HG03558 (cell line): ENCODE results near the gene SLC24A3.
"Not testable (repeated sequence)": the region's sequence is repeated elsewhere in the genome, so short reads cannot be mapped to it uniquely, and the experiment has no call there.

Source experiments
- ATAC-seq: cut with Tn5 transposase; IDR thresholded peaks from one replicate; pipeline ENCODE4 v1.9.1; 2021; ENCODE audit warnings: moderate number of reproducible peaks; ENCODE audit not compliant: unreplicated experiment; ENCODE audit errors: extremely low read depth

Gene SLC24A3

GRCh38 chr20:19603376-19603750, 390.9 kb downstream of the SLC24A3 start:
- ATAC-seq, result no peak

DNA sequence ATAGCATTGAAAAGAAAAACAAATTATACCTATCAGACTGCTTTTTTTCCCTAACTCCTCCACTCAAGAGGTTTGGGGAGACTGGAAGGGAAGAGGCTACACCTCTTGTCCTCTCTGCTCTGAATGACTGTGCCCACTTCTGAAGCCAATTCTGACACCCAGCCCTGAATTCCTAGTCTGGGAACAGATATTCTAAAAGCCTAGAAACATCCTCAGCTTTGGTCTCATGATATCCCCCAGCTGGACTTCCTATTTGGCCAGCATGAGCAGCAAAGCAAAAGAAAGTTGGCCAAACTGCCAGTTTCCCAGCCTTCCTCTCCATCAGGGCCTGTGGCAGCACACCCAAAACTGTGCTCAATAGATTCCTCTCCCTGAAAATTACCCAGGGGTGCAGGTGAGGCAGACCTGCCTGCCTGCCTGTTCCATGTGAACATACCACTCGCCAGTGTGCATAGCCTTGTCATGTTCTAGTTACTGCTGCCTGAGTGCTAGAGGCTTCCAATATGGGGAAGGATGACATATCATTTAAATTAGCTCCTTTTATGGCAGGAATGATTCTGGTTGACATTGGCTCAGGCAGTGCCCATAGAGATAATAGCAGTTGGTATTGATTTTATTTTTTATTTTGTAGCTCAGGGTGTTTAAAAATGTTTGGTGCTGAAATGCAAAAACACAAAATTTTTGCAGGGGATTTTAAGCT, 393.5 kb downstream of the SLC24A3 start:
- ATAC-seq, result no peak

- ATAC-seq, result no peak
These were observed 397.3 kb downstream of the SLC24A3 start for GRCh38 chr20:19609642-19610223.

DNA sequence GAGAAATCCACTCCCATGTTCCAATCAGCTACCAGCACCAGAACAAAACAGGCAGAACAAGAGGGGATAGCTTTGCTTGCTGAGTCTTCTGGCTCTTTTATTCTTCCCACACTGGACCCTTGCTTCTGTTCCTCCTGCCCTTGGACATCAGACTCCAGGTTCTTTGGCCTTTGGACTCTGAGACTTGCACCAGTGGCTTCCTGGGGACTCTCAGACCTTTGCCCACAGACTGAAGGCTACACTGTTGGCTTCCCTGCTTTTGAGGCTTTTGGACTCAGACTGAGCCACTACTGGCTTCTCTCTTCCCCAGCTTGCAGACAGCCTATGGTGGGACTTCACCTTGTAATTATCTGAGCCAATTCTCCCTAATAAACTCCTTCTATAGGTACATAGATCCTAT, 403.2 kb downstream of the SLC24A3 start:
- no peak for ATAC-seq

GRCh38 chr20:19616081-19616480, 403.6 kb downstream of the SLC24A3 start:
- ATAC-seq, result no peak

DNA sequence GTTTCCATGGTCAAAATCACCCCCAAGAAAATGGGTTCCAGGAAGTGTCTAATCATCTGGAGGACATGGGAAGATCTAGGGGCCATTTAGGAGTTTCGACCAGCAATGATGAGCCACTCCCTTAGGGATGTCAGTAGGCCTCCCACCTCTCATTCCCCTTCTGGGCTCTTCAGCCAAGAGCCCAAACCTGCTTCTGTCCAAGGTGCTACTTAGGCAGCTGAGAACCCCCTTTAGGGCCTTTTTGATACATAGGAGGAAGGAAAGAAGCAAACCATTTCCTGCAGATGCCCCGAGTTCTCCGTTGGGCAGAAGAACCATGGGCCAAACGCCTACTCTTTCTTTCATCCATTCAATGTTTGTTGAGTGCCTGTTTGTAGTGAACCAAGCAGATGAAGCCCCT, 404.2 kb downstream of the SLC24A3 start:
- ATAC-seq, result no peak

GRCh38 chr20:19617256-19617655, 404.8 kb downstream of the SLC24A3 start:
- no peak for ATAC-seq

DNA sequence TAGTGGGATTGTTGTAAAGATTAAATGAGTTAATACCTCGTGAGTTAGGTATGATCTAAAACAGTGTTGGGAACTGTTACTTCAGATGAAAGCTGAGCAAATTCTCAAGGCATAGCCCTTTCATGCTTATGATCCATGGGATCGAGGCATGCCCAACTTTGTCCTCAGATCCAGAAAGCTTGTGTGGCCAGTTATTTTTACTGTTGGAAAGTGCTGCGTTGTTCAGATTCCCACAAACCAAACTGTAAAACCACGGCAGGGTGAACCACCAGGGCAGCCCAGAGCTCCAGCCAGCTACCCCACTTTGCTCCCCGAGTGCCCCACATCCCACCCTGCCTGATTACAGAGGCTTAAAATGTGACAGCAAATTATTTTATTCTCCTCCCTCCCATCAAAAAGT, 406.3 kb downstream of the SLC24A3 start:
- no peak for ATAC-seq

GRCh38 chr20:19619904-19620430, 407.5 kb downstream of the SLC24A3 start:
- ATAC-seq, result no peak

DNA sequence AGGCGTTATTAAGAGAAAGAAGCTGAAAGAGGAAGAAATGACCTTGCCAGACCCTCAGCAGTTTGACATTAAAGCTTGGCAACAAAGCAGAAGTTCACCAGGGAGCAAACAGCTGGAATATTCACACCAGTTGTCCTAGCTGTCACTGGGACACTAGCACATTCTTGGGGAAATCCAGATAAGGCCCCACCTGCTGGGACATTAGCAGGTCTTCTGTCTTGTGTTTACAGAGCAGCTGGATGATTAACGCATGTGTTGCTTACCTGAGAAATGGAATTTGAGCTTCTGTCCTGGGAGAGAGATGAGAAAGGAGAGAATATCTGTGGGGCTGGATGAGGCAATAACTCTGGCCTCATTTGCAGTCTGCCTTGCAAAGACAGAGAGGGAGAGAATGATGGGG, 408.0 kb downstream of the SLC24A3 start:
- no peak for ATAC-seq

GRCh38 chr20:19621072-19621471, 408.6 kb downstream of the SLC24A3 start:
- no peak for ATAC-seq

DNA sequence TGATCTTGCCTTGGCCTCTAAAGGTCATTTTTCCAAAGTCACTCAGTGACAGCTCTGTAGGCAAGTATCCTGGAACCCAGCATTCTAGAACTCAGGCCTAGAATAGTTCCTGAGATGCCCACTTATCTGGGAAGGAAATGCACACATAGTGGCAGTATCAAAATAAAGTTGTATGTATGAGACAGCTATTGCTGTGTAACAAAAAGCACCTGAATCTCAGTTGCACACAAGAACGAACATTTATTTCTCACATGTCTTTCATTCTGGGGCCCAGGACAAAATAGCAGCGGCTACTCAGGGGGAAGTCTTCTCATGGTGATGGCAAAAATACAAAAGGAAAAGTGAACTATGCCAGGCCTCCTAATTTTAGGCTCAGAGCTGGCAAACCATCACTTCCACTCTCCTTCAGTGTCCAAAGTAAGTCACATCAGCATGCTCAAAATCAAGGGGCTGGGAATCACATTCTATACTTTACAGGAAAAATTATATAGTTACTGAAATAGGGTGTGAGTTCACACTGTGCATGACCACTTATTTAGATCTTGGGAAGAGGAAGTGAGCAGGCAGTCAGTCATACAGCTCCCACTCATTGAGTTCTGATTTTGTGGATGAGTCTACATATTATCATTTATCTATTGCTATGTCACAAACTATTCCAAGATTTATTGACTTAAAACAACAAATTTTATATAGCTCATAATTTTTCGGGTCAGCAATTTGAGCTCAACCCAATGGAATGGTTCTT, 412.0 kb downstream of the SLC24A3 start:
- ATAC-seq, result no peak

GRCh38 chr20:19625426-19625825, 413.0 kb downstream of the SLC24A3 start:
- ATAC-seq, result no peak

GRCh38 chr20:19626896-19627295, 414.5 kb downstream of the SLC24A3 start:
- no peak for ATAC-seq

- no peak for ATAC-seq
These were observed 416.2 kb downstream of the SLC24A3 start for GRCh38 chr20:19628570-19629134.

GRCh38 chr20:19631410-19631809, 419.0 kb downstream of the SLC24A3 start:
- no peak for ATAC-seq

- ATAC-seq, result no peak
These were observed 421.5 kb downstream of the SLC24A3 start for GRCh38 chr20:19633985-19634384.

DNA sequence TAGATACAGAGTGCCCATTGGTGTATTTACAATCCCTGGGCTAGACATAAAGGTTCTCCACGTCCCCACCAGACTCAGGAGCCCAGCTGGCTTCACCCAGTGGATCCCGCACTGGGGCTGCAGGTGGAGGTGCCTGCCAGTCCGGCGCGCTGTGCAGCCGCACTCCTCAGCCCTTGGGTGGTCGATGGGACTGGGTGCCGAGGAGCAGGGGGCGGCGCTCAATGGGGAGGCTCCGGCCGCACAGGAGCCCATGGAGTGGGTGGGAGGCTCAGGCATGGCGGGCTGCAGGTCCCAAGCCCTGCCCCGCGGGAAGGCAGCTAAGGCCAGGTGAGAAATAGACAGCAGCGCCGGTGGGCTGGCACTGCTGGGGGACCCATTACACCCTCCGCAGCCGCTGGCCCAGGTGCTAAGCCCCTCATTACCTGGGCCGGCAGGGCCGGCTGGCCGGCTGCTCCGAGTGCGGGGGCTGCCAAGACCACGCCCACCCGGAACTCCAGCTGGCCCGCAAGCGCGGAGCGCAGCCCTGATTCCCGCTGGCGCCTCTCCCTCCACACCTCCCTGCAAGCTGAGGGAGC, 427.1 kb downstream of the SLC24A3 start:
- not testable (repeated sequence) for ATAC-seq

DNA sequence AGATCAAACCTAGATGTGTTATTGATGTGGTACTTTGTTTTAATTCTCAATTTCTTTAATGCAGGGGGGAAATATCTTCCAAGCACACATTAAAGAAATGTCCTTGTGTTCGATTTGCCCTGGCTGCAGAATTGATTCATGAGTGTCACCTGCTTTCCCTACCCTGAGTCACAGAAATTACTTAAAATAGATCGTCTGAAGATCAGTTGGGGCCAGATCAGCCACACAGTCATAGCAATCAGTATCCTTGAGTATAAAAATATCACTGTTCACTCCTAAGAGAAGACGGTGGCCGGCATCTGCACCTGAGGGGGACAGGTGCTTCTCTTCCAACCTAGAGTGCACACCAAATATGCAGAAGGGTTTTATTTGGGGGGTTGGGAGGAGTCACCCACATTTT, 430.4 kb downstream of the SLC24A3 start:
- ATAC-seq, result no peak

- no peak for ATAC-seq
These were observed 431.6 kb downstream of the SLC24A3 start for GRCh38 chr20:19644085-19644484.

- ATAC-seq, result no peak
These were observed 434.5 kb downstream of the SLC24A3 start for GRCh38 chr20:19646963-19647362.
